GM18907 (cell line): ENCODE measurements around the gene ARL5C.
"Not testable (repeated sequence)": the region's sequence is repeated elsewhere in the genome, so short reads cannot be mapped to it uniquely, and the experiment has no call there.

ENCODE experiments used
- ATAC-seq: cut with Tn5 transposase; IDR thresholded peaks from one replicate; pipeline ENCODE4 v1.9.1; 2021; ENCODE audit warnings: mild to moderate bottlenecking, moderate library complexity; ENCODE audit not compliant: unreplicated experiment

ARL5C gene

DNA sequence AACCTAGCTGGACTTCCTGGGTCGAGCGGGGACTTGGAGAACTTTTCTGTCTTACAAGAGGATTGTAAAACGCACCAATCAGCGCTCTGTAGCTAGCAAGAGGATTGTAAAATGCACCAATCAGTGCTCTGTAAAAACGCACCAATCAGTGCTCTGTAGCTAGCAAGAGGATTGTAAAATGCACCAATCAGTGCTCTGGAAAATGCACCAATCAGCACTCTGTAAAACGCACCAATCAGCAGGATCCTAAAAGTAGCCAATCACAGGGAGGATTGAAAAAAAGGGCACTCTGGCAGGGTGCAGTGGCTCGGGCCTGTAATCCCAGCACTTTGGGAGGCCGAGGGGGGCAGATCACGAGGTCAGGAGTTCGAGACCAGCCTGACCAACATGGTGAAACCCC is 2.5 kb upstream of the ARL5C start:
- not testable (repeated sequence) for ATAC-seq

DNA sequence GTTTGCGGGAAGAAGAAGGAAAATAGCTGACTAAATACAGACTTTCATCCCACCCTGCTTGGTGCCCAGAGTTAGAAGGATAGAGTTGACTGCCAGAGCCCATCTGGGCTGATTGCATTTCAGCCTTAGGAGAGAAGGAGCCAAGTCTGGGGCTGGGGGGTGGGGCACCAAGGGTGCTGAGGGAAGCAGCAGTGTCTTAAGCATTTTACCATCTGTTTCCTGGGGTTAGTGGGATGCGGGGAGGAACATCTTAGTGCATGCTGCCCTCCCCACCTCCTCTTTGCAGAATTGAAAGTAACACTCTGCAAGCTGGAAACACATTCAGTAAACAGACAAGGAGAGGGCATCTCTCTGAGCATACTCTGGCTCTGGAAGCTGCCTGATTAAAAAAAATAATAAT is 1.5 kb upstream of the ARL5C start:
- no peak for ATAC-seq

DNA sequence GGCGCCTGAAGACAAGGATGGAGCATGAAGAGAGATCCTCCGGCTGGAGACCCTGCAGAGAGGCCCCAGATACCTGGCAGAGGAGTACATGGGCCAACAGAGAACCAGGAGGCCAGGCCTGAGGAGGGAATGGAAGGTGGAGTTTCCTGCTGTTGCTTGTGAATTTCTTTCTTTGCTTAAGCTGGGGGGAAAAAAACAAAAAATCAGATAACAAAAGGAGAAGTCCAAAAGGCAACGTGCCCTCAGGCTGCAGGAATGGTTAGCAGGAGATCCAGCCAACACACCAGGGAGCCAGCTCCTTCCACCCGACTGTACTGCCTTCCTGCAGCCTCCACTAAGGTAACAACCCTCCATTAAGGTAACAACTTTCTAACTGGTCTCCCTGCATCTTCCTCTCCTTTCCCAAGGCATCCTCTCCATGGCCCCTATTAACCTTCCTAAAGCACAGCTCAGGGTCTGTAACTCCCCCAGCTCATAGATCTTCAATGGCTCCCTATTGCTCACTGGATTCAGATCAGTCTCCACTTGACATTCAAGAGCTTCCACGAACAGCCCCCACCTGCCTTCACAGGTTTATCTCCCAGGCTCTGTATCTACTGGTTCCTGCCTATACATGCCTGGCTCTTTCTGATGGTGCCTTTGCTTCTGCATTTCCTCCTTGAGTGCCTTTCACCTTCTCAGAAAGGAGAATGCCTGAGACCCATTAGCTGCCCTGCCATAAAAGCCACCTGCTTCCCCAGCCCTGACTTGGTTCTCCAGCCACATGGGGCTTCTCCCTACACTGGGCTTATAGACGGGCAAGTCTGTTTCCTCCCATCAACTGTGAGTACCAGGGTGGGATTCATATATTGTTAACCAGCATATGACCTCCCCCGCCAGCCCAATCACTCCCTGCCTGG is 725 bp upstream of the ARL5C start:
- no peak for ATAC-seq

DNA sequence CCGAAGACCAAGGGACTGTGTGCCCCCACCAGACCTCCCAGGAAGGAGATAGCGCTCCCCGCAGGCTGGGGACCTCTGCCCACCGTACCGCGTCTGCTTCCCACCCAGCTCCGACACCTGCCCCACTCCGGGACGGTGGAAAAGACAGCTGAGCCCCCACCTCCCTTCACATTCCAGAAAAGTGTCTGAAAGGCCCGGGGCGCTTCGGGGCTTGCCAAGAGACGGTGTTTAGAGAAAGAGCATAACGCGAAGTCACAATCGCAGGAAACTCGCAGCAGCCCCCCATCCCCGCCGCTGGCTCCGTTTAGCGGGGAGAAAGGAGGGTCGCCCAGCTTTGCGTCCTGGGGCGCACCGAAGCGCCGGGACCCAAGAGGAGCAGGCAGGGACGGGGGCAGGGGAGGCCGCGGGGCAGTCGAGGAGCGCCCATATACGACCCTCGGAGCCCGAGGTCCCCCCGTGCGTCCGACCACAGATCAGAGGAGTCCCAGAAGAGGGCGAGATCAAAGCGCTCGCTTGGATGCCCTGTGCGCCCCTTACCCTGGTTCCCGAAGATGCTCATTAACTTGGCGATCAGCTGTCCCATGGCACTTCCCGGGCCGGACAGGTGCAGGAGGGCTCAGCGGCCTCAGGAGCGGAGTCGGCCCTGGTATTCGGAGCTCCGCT is 652 bp downstream of the ARL5C start:
- no peak for ATAC-seq

DNA sequence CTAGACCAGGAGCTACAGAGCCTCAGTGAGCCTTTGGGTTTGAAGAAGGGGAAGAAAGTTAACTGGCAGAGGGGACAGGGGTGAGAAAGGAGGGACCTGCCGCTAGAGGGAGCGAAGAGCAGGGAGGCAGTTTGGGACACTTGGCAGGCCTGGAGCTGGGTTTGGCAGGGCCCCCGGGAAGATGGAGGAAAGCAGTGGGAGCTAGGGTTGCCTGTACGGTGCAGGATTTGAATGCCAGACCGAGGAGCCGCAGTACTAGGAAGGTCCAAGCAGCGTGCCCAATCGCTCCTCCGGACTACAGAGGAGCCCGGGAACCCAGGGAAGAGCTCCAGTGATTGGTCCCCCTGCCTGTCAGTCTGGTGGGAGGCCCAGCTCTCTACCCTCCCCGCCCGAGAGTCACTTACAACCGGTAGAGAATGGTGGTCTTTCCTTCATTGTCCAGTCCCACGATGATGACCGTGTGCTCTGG is 1.3 kb downstream of the ARL5C start:
- peak; percentile 76 for ATAC-seq

DNA sequence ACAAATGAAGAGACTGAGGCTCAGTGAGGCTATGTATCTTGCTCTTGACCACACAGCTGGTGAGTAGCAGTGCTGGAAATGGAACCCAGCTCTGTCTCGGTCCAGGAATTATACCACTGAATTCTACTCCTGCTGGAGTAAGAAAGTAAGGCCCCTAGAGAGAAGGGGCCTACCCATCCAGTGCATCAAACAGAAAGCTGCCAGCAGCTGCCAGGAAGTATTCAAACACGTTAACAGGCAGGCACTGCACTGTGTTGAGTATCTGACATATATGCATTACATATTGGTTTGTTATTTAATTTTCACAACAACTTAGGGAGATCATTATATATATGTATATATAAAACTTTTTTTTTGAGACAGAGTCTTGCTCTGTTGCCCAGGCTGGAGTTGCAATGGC is 4.0 kb downstream of the ARL5C start:
- ATAC-seq, result no peak

DNA sequence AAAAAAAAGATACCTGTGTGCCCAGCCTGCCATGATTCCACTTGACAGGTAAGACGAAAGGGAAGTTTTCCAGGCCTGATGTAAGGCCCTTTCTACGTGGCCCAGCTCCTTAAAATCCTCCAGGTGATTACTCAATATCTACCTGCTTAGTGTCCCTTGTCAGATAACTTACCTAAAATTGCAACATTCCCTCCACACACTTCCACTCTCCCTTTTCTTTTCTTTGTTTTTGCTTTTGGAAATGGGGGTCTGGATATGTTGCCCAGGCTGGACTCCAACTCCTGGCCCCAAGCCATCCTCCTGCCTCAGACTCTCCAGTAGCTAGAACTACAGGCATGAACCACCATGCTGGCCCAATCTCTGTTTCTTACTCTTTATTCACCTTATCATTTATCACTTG is 7.3 kb downstream of the ARL5C start:
- no peak for ATAC-seq

DNA sequence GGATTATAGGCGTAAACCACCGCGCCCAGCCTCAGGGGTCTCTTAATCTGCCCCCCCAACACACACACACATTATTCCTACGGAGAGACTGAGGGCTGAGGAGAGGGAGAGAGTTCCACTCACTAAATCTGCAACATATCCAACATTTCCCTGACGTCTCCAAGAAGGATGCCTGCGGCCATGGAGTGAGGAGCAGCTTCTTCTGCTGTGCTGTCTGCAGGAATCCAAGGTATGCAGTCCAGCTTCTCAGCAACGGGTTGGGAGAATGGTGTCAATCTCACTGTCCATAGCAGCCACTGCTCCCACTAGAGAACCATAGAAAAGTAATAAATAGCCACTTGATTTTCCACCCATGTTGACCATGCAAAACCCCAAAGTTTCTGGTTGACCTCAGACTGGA is 9.5 kb downstream of the ARL5C start:
- no peak for ATAC-seq

DNA sequence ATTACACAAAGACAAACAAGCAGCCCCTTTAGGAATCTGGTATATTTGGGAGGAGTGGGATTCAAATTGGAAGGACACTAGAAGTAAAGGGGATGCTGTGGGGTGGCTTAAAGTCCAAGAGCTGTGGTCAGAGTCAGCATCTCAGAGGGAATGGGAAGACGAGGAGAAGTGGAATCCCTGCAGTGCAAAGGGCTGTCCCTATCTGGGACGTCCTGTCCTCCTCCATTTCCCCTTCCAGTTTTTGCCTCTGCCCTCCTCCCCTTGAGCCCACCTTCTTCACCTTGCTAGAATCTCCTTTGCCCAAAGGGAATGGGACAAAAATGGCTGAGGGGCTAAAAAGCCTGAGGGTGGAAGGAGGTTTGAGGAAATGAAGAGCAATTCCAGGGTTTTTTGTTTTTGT is 10.3 kb downstream of the ARL5C start:
- no peak for ATAC-seq

DNA sequence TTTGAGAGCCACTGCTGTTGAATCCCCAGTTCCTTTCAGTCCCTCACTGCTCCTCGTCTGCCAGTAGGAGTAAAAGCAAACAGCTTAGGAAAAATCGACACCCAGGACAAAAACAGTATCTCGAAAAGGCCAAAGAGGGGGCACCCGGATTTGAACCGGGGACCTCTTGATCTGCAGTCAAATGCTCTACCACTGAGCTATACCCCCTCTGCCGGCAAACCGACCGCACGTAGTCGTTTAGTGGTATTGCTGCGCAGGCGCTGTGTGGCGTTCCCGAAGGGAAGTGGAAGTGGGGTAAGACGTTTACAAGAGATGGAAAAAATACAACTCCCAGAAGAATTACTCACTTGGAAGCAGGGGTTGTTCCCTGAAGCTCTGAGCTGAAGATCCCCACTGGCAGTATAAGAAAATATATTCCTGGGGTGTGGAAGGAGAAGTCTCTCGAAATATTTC is 12.3 kb downstream of the ARL5C start:
- peak; percentile 47 for ATAC-seq

DNA sequence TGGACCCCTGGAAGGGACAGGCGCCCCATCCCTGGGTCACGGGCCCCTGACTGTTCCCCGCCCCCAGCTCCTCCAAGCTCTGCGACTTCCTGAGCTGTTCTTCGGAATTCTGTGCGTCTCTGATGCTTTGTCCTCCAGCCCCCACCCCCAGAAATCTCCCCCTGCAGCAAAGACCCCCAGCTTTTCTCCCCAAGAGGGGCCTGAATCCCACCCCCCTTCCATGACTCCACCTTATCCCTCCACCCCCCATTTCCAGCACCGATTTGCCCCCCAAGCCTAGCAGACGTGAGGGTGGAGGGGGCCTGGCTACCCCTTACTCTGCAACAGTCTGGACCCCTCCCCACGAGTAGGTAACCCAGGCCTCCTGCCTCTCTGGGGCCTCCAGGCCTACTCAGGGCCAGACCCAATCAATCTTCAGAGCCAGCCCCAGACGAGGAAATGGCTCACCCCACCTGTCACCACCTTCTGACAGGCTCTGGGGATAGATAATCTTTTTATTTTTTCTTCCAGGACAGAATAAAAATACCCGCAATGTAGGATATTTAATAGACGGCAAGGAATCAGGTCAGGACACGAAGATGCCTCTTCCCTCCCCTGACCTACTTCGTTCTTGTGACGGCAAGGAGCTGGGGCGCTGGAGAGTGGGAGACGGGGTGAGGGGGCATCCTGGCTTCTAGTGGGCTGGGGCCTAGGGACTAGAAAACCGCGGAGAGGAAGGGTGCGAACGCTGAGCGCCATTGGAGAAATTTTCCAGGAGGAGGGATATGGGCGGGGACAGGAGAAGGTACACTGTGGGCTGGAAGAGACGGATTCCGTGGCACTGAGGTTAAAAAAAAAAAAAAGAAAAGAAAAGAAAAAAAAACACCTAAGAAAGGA is 13.8 kb downstream of the ARL5C start:
- no peak for ATAC-seq

DNA sequence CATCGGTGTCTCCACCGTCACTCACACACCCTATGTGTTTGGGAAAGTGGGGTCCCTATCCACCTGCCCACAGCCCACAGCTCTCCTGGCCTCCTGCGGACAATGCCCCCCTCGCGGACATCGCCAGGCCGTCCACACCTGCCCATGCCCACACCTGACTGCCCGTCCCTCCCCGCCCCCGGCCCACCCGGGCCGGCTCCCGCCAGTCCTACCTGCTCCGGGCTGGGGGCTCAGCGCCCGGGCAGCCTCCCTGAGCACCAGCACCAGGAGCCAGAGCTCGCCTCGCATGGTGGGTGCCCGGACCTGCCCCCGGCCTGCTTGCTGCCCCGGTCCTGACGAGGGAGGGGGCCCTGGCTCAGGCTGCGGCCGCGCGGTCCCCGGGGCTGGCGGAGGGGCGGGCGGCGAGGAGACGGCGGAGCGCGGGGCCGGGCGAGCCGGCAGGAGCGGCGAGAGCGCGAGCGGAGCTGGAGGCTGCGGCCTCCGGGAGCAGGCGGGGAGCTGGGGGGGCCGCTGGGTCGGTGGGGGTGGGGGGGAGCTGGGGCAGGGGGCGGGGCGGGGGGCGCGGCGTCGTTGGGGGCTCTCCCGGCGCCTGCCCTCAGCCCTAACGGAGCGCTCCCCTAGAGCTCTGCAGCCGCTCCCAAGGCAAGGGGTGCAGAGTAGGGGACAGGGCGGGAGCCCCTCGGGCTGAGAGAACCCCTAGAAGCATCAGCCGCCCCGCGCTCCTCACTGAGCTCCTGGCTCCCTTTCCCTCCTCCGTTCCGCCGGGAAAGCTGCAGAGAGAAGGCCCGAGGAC is 14.6 kb downstream of the ARL5C start, which contains the start of gene PLXDC1:
Gene PLXDC1 (minus strand): TSS at position 488 of the 793 bp plus-strand sequence. CDS start 200 bp downstream, at position 288.
- no peak for ATAC-seq

DNA sequence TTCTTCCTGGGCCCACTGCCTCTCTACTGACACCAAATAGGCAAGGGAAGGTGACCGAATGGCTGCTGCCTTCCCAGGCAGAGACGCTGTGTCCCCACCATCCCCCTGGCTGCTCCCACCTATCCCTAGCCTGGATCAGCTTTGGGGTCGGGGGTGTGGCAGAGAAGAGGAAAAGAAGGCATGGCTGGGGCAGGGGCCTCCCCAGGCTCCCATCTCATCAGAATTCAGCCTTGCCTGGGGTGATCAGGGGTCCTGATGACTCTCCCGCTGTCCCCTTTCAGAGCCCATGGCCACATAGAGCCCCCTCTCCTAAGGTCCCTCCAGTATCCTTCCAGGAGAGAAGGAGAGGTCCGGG is 15.2 kb downstream of the ARL5C start:
- ATAC-seq, result no peak

DNA sequence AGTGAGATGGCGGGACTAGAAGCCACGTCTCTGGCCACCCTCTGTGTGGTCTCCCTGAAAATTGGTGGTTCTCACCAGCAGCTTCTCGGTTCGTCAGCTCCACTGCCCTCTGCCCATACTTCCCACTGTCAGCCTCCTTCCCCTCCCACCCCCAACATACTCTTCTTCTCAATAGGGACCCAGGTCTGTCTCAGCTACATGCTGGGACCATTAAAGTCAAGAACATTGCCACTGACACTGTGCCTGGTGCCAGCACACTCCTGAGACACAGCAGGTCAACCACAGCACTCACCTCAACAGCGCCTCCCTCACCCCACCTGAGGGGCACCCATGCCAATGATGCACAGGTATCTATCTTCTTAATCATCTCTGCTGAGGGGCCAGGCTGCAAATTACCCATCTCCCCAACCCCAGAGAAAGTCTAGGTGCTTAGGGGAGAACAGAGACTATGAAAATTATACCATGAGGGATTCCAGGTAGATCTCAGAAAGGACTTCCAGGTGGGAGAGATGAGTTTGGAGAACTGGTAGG is 15.8 kb downstream of the ARL5C start:
- ATAC-seq, result no peak

DNA sequence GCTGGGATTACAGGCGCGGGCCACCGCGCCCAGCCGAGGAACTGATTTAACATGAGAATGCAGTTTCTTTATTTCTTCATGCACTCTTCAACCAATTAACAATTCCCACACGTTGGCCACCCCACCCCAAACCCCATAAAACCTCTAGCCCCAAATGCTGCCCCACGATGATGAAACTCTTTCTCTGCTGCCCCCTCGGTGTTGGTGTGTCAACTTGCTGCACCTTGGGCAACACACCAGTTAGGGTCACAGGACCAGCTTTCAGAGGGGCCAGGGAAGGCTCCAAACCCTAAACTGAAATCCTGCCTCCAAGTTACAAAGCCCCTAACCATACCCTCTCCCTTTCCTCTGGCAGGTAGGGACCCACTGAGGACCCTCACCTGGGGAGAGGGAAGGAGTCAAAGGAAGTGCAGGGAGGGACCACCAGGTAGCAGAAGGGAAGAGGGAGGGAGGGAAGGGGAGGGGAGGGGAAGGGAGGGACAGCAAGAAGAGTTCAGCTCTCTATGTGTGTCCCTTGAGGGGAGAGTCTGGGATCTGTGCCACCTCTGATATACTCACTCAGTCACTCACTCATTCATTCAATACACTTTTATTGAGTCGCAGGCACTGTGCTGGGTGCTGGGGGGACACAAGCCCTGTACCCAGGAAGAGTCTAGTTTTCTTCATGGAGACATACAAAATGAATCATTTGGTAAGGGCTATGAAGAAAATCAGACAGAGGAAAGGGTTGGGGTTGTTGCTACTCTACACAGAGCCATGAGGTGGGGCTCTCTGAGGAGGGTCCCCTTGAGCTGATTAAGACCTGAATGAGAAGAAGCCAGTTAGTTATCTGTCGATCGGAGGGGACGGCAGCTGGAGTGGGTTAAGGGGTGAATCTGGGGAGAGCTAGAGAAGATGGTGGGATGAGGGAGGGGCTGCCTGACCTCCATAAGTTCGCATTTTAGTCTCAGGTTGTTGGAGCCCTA is 18.5 kb downstream of the ARL5C start:
- no peak for ATAC-seq

DNA sequence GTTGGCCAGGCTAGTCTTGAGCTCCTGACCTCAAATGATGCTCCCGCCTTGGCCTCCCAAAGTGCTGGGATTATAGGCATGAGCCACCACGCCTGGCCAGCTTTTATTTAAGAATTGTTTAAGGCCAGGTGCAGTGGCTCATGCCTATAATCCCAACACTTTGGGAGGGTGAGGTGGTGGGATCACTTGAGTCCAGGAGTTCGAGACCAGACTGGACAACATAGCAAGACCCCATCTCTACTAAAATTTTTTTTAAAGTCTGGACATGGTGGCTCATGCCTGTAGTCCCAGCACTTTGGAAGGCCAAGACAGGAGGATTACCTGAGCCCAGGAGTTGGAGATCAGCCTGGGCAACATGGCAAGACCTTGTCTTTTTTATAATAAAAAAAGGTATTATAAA is 19.7 kb downstream of the ARL5C start:
- ATAC-seq, result no peak

DNA sequence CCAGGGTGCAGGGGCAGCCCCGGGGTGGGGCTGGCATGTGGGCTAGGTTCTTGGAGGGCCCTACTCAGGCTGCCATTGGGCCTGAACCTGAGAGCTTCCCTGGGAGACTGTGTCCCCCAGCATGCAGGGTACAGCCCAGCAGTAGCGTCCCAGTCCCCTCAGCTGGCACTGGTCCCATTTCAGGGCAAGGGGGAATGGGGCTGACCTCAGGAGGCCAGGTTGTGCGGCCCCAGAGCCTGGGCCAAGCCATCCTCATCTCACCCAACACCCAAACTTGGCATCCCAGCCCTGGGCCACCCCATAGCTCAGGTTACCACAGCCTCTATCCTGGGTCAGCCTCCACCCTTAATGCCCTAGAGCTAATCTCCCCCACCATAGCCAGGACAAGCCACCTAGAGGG is 20.8 kb downstream of the ARL5C start:
- ATAC-seq, result no peak

DNA sequence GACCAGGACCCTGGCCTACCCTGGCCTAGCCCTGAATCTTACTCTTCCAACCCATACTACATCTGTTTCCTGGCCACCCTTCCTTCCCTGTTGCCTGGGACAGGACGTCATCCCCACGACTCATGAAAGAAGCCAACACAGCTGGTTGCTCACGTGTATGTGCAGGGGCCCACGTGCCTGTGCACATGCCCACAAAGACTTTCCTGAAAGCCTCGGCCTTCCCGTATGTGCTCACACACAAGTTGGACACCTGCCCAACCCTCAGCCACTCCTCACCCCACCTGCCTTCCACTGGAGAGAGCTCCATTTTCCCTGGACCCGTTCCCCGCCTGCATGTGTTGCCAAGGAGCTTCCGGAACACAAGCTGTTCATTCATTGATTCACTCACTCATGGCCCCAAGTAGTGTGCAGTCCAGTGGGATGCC is 21.5 kb downstream of the ARL5C start:
- no peak for ATAC-seq

DNA sequence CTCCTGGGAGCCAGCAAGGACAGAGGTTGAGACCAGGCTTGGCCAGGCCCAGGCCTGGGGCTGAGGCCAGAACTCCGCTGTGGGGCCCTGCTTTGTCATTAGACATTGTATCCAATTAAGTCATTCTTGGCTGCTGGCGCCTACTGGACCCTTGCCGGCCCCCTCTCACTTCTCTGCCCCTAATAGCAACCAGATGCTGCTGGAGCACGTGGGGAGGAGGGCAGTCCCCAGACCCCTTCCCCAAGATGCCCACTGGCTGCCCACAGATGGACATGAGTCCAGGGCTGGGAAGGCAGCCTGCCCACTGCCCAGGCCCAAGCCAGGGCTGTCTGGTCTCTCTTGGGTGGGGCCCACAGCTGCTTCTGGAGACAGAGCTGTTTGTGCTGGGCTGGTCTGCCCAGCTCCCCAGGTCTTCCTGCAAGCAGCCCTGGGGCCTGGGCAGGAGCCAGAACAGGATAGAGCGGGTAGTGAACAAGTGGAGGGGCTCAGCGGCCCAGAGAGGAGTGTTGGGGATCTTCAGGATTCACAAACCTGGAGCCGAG is 22.3 kb downstream of the ARL5C start:
- ATAC-seq, result no peak
